Activated naive CD4-positive, alpha-beta T cell treated with anti-CD3 and anti-CD28 coated beads, Interleukin-2, amount 50 U/mL, for 24 hours (primary cell): ENCODE data around the gene DLX2.

Experiments used
- H3K27ac Mint-ChIP-seq: one replicate; pipeline ENCODE4 v1.8.0; 2021; ENCODE audit warnings: mild to moderate bottlenecking, mixed read lengths
- H3K27me3 Mint-ChIP-seq: one replicate; pipeline ENCODE4 v1.8.0; 2021; ENCODE audit warnings: mixed read lengths
- H3K36me3 Mint-ChIP-seq: one replicate; pipeline ENCODE4 v1.8.0; 2021; ENCODE audit warnings: mixed read lengths
- H3K4me1 Mint-ChIP-seq: one replicate; pipeline ENCODE4 v1.8.0; 2021; ENCODE audit warnings: mixed read lengths
- H3K4me3 Mint-ChIP-seq: one replicate; pipeline ENCODE4 v1.8.0; 2021; ENCODE audit warnings: mild to moderate bottlenecking, mixed read lengths
- H3K9me3 Mint-ChIP-seq: one replicate; pipeline ENCODE4 v1.8.0; 2021; ENCODE audit warnings: mixed read lengths

Gene DLX2

DNA sequence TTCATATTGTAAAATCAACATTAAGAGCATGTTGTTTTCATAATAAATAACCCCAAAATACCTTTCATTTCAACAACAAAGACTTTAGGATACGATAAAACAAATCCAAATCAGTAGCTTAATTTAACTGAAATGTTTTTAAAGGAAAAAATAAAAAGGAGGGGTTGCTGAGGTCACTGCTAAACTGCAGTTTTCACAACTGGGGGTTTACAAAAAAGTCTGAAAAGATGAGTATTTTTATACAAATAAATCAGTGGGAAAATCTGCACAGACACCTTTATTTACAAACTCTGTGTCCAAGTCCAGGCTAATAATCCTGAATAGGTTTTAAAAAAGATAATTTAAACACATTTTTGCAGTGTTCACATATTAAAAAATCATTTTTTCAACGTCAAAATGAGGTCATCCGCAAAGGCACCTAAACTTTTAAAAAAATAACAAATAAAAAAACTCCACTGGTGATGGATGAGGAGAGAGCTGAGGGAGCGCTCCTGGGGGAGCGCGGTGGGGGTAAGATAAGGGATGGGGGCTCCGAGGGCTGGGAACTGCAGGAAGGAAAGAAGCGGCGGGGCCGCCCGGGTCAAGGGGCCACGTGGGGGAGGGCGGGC is 3.1 kb downstream of the DLX2 start:
- Mint-ChIP-seq H3K4me3 (no peak overlapping the region), H3K27me3 (peaks cover 51% of the 10 kb centered on the region), H3K4me1 (peaks cover 62% of the 10 kb centered on the region), H3K27ac (no peak overlapping the region), H3K36me3 (no peaks in the 10 kb centered on the region), H3K9me3 (no peaks in the 10 kb centered on the region)

DNA sequence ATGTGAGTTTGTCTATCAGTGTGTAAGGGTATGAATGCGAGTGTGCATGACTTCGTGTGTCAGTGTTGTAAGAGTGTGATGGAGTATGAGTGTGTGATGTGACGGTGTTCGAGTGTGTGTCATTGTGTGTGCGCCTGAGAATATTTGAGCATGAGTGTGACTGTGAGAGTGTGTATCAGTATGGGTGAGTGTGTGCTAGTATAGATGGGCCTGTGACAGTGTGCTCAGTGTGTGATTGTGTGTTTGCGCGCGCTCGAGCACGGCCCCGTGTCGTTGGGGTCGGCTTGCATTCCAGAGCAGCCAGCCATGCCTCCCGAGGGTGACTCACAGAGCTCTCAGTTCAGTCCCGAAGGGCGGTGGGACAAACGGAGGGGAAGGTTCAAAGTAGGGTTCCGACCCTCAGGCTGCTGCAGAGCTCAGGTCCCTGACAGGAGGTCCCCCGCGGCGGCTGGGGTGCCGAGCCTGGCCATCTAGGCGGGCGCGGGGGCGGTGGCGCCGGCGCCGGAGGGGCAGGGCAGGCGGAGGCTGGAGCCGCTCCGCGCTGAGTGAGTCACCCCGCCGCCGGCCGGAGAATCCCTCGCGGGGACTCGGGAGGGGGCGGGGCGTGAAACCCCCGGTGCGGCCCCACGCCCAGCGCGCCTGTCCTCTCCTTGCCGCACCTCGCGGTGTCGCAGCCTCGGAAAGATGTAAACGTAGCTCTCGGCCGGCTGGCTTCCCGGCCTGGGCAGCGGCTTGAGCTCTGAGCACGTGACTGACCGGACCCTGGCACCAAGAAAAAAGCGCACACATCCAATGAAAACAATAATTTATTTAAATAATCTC is 3.8 kb downstream of the DLX2 start:
- peak overlapping the region; percentile 40 for H3K4me3 Mint-ChIP-seq
- H3K4me1 Mint-ChIP-seq = peaks cover 60% of the 10 kb centered on the region
- H3K36me3 Mint-ChIP-seq = no peaks in the 10 kb centered on the region
- H3K27ac Mint-ChIP-seq = peak overlapping the region; percentile 52
- H3K27me3 Mint-ChIP-seq = peaks cover 47% of the 10 kb centered on the region
- no peaks in the 10 kb centered on the region for H3K9me3 Mint-ChIP-seq

DNA sequence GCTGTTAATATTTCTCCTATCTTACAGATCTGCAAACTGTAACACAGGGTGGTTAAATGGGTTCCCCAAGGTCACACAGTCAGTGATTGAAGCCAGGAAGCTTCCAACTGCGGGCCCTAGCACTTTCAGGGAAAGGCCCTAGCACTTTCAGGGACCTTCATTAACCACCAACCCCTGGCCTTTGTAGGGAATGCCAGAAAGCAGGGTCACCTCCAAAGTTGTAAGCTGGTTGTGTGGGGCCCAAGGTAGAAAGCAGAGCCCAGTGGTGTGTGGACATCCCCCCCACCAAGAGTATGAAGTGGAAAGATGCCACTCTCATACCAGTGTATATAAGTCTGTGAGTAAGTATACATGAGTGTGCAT is 4.4 kb downstream of the DLX2 start:
- Mint-ChIP-seq H3K27ac (peak overlapping the region; percentile 52), H3K36me3 (no peaks in the 10 kb centered on the region), H3K9me3 (no peaks in the 10 kb centered on the region), H3K4me1 (peaks cover 56% of the 10 kb centered on the region), H3K4me3 (peak overlapping the region; percentile 40), H3K27me3 (peaks cover 47% of the 10 kb centered on the region)

DNA sequence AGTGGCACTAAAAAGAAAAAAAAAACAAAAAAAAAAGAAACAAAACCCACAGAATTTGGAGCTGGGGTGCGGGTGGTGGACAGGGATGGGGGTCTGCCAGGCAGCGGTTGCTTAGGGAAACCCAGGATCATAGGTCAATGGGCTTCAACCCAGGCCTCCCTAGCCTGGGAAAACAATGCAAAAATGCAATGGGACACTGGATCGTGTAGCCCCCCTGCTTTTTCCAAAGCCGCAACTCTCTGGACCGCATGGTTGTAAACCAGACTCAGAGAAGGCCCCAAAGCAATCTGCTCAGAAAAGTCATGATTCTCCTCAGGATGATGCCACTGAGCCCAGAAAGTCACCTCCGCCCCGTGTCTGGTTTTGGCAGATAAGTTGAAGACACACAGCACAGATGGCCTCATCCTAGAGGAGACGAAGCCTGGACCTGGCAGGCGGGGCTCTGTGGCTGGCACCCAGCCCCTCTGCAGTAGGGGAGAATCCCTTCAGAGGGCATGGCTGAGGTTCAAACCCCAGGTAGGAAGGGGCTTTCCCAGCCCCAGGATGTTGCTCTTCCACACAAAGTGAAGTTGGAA is 5.1 kb downstream of the DLX2 start:
- H3K27ac Mint-ChIP-seq = peak overlapping the region; percentile 12
- no peak overlapping the region for H3K4me3 Mint-ChIP-seq

DNA sequence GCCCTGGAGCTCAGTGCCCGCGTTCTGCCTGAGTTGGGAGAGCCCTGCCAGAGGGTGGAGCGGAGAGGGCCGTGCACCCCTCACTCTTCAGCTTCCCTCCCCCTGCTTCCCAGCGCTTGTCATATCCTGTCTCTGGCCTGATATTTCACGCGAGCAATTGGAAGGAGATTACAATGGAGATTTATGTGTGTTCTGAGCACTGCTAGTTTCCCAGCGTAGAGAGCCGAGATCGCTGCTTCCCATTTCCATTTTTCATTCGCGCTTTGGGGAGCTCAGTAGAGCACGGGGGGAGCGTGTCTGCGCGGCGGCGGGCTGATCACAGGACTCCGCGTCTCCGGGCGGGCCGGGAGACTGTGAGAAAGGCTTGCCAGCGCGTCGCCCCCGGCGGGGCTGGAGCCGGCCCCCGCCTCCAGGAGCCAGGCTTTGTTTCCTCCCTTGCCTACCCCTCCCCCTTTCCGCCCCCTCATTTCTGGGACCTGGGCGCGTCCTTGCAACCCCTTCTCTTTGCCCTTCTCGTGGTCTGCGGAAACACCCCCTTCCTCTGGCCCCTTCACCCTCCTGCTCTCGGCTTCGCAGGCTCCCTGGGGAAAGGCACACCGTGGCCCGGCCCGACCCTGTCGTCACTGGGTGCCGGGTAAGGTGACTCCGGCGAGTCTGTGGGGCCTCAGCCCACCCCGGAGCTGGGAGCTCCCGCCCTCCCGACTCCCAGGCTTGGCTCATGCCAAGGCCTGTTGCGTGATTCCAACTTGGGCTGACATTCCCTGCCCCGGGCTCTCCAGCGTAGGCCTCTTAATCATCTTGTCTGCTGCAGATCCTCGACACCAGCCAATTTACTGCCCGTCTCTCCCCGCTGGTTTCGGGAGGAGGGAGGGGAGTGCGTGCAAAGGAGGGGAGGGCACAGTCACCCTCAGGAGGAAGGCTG is 5.8 kb downstream of the DLX2 start:
- Mint-ChIP-seq H3K4me1 (peaks cover 45% of the 10 kb centered on the region), H3K27me3 (peaks cover 54% of the 10 kb centered on the region), H3K9me3 (no peaks in the 10 kb centered on the region), H3K36me3 (no peaks in the 10 kb centered on the region), H3K4me3 (peak overlapping the region; percentile 73), H3K27ac (no peak overlapping the region)

More for the DNA sequence above, 5.1 kb downstream of the DLX2 start:
- Mint-ChIP-seq H3K36me3 (no peaks in the 10 kb centered on the region), H3K9me3 (no peaks in the 10 kb centered on the region), H3K27me3 (peaks cover 50% of the 10 kb centered on the region), H3K4me1 (peaks cover 51% of the 10 kb centered on the region)

DNA sequence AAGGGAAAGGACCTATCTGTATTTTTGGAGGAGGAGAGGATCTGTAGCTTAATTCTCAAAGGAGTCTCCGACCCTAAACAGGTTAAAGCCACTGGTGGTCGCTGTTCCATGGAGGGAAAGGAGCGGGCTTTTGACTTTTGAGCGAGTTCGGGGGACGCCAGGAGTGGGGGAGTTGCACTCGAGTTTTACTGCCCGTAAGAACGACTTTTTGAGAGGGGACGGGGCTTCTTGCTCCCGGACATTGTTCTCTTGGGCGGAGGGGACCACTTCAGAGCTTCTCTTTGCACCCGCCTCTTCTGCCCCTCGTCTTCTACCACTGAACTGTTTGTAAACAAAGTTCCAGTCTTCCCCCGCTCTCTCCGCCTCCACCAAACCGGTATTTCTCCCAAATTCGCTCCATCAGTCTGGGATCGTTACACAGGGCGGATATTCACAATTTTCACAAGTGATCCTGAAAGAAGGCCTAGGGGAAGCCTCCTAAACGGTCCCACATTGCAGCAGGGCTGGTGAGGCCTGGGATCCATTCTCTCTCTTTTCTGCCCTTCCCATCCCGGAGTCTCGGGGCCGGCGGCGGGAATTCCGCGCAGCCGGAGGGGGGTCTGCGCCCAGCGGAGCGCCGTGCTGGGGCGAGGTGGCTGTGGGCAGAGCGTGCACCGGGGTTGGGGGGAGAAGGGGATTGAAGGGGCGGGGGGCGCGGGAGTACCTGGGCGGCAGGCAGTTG is 6.6 kb downstream of the DLX2 start:
- no peaks in the 10 kb centered on the region for H3K36me3 Mint-ChIP-seq
- peak overlapping the region; percentile 38 for H3K27ac Mint-ChIP-seq
- H3K9me3 Mint-ChIP-seq = no peaks in the 10 kb centered on the region
- H3K4me3 Mint-ChIP-seq = peak overlapping the region; percentile 73
- H3K4me1 Mint-ChIP-seq = peaks cover 39% of the 10 kb centered on the region
- H3K27me3 Mint-ChIP-seq = peaks cover 53% of the 10 kb centered on the region

DNA sequence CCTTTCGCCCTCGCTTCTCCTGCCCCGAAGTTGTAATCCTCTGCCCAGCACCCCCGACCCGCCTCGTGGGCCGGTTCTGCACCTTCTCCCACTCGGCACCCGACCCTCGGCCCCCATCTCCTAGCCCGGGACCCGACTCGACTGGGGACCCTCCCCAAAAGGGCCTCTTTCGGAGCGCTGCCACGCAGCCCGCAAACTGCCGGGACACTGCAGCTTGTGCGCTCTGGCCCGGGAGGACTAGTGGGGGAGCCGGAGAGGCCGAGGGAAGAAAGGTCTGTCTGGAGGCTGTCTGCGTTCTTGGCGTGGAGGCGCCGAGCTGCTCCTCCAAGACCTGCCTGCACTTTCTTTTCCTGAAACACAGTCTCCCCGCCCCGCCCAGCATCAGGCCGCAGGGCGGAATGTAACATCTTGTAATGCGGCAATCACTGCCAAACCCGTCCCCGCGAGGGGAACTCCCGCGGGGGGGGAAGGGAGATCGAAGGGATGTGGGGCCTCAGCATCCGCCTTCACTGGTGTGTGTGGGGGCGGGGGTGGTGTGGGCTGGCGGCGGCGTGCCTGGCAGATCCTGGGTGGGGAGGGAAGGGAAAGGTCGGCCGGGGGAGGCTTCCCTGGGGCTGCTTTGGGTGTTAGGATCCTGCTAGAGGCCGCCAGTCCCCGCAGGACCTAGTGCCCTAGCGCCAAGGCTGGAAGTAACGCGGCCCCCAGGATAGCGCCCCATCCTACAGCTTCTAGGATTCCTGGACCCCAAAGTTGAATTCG is 7.4 kb downstream of the DLX2 start:
- H3K27me3 Mint-ChIP-seq = peaks cover 56% of the 10 kb centered on the region
- H3K9me3 Mint-ChIP-seq = no peaks in the 10 kb centered on the region
- peaks cover 34% of the 10 kb centered on the region for H3K4me1 Mint-ChIP-seq
- H3K36me3 Mint-ChIP-seq = no peaks in the 10 kb centered on the region
- peak overlapping the region; percentile 75 for H3K4me3 Mint-ChIP-seq
- H3K27ac Mint-ChIP-seq = no peak overlapping the region

DNA sequence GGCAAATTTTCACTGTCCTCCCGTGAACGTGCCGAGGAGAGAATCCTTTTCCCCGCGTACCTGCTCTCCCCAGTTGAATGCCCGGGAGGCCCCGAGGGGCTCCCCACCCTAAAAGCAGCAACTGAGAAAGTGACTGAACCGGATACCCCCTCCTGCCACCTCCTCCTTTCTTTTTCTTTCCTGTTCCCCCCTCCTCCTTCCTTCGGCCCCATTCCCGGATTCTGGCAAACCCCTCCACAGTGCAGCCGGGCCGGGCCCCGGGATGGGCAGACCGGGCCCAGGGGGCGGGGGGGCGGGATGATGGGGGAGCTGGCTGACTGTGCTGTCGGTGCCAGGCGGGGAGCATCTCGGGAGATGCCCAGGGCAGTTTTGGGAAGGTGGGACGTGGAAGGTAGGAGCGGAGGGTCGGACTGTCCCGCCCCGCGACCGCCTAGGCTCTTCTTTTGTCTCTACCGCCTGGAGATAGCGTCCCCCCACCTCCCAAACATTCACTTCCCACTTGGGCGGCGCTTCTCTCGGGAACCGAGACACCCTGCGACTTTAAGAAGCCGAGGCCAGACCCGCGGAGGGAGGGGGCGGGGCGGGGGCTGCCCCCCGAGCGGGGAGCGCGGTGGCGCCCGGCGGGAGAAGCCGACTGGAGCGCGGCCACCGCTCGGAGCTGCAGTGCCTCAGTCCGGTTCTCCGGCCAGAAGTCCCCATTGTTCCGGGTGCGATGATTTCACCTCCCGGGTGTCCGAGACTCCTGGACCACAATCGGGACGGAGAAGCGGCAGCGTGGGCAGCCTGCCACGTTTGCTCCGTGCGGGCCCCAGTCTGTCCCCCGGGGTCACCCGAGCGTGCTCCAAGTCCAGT is 8.2 kb downstream of the DLX2 start:
- H3K36me3 Mint-ChIP-seq = no peaks in the 10 kb centered on the region
- no peak overlapping the region for H3K27ac Mint-ChIP-seq
- H3K27me3 Mint-ChIP-seq = peaks cover 62% of the 10 kb centered on the region
- H3K4me3 Mint-ChIP-seq = peak overlapping the region; percentile 75
- H3K4me1 Mint-ChIP-seq = peaks cover 34% of the 10 kb centered on the region
- H3K9me3 Mint-ChIP-seq = no peaks in the 10 kb centered on the region

DNA sequence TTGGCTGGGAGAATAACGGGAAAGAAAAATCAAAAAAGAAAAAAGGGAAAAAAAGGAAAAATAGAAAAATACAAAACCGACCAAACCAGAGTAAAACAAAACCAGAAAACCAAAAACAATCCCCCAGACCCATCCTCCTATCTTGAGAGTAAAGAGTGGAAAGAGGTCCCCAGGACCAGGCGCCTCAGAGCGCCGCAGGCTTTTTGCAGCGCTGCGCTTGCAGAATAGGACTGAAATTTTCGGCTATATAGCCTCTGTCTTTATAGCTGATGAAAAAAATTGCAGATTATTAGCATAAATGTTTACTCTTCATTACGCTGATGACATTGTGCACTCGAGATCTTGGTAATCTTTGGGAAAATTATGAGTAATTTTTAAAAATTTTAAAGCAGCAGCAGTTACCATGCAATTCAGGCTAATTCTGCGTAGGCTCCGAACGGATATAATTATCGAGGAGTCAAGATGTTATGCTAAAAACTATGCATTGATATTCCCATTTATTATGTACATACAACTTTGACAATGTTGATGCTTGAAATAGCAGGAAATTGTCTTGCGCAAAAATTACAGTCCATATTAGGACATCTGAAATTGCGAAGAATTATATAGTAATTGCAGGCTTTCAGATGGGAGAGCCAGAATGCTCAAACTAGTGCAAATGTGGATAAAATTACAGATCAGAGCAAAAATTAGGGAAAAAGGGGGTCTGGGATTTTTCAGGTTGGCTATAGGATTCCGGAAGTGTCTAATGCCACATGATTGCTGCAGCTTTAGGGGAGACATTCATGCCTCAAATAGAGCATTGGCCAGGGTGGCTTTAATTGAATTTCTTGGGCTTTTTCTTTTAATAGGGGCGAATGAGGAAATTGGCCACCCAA is 9.0 kb downstream of the DLX2 start:
- Mint-ChIP-seq H3K27me3 (peaks cover 62% of the 10 kb centered on the region), H3K4me1 (peaks cover 33% of the 10 kb centered on the region), H3K9me3 (no peaks in the 10 kb centered on the region), H3K4me3 (peak overlapping the region; percentile 31), H3K27ac (peak overlapping the region; percentile 68), H3K36me3 (no peaks in the 10 kb centered on the region)

DNA sequence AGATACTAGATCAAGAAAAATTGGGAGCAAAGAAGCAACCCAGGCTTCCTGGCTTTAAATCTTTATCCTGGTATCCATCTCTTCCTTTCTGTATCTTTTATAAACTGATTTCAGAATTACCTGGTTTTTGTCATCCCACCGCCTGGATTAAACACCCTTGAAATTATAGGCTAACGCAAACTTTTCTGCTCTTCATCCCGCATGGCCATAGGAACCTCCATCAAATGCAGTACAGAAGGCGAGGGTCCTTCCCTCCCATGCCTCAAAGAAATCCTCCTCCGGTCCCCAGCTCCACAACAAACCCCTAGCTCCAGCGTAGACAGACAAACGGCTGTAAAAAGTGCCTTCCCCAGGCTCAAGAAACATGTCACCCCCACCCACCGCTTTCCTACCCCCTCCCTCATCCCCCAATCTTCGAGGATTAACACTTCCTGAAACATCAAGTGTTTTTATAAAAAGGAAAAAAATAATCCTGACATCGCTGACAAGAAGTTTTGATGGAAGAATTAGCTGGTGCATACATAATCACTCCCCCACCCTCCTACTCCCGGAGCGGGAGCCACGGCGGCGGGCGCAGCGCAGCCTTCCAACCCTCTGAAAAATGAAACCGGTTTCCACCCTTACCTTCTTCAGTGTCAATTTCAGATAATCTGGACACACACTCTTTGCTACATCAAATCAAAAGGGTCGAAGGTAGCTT is 9.8 kb downstream of the DLX2 start:
- peak overlapping the region; percentile 89 for H3K27ac Mint-ChIP-seq
- no peaks in the 10 kb centered on the region for H3K9me3 Mint-ChIP-seq
- H3K27me3 Mint-ChIP-seq = peaks cover 67% of the 10 kb centered on the region
- H3K4me1 Mint-ChIP-seq = peaks cover 36% of the 10 kb centered on the region
- no peak overlapping the region for H3K4me3 Mint-ChIP-seq
- no peaks in the 10 kb centered on the region for H3K36me3 Mint-ChIP-seq

DNA sequence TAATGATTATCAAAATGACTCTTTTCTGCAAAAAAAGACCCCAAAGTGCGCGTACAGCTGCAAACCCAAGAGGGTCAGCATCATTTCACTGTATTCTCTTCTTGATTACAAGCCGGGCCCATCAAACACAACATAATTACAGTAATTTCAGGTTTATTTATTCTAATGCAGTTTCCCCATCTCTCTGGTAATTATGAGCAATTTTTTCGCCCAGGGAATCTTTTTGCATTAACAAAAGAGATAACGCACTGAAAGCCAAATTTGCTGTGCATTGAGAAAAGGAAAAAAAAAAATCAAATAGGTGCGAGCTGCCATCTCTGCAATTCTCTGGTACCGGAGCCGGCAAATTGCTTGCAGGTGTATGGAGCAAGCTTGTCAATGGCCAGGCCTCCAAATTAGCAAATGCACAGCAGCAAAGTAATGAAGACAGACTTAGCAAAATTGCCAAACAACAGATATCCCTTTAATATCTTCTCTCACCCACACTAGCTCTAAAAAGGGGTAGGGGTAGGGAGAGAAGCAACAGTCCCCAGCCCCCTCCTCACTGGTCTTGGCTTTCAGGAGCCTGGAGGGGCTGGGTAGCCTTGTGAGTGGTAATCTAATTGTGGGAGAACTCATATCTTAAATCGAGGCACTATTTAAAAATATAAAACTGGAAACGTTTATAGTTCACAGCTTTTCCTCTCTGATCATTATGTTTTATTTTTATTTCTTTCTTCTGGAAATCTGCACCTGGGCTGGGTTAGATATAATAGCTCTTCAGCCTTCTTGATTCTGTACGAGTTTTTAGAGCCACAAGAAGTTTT is 10.7 kb downstream of the DLX2 start:
- peak overlapping the region; percentile 89 for H3K27ac Mint-ChIP-seq
- H3K27me3 Mint-ChIP-seq = peaks cover 70% of the 10 kb centered on the region
- H3K9me3 Mint-ChIP-seq = no peaks in the 10 kb centered on the region
- no peak overlapping the region for H3K4me3 Mint-ChIP-seq
- H3K4me1 Mint-ChIP-seq = peaks cover 40% of the 10 kb centered on the region
- no peaks in the 10 kb centered on the region for H3K36me3 Mint-ChIP-seq
